A673 (cell line): ENCODE data around the gene NR1H2. TPM values are rescaled to one million over a fixed set of nuclear protein-coding genes. Genes with fewer than 3 reads are reported as not detected.
A peak's percentile ranks its signal among the peaks of the same experiment; 100 is the strongest.

Experiments used
- BruUV-seq: library from RNA; stranded (reverse); fragments of 400-500 nt; replicated peaks from 2 replicates; lab custom pipeline; 2021; lab: Mats Ljungman, UMichigan
- CTCF ChIA-PET: fragments of 300-600 bp; sonication (Branson Sonifier 250); formaldehyde crosslinking; loops from one replicate; lab custom pipeline; 2022; ENCODE audit warnings: antibody characterized with exemption; lab: Charles Lee
- POLR2A ChIA-PET: fragments of 300-600 bp; sonication (Branson Sonifier 250); formaldehyde crosslinking; loops from one replicate; lab custom pipeline; 2022; ENCODE audit warnings: antibody characterized with exemption; ENCODE audit not compliant: low non-redundant PET; lab: Charles Lee
- DNase-seq: peaks from one replicate; pipeline ENCODE4 v3.0.0-alpha.2; 2015; ENCODE audit warnings: low spot score
- H3K27ac ChIP-seq: fragments of 200-600 bp; sonication (generic); 2 replicates; pipeline ENCODE4 v1.5.1; 2016; ENCODE audit warnings: mixed run types, low read depth, mild to moderate bottlenecking, mixed read lengths, antibody characterized with exemption, low read length; ENCODE audit not compliant: poor library complexity, severe bottlenecking
- H3K27me3 ChIP-seq: fragments of 200-600 bp; sonication (generic); replicated peaks from 2 replicates; pipeline ENCODE4 v1.6.1; 2017; ENCODE audit warnings: mixed run types, low read depth, mild to moderate bottlenecking, mixed read lengths, antibody characterized with exemption, low read length; ENCODE audit not compliant: insufficient read depth, poor library complexity
- H3K36me3 ChIP-seq: fragments of 200-600 bp; sonication (generic); 2 replicates; pipeline ENCODE4 v1.6.1; 2016; ENCODE audit warnings: mixed run types, mild to moderate bottlenecking, mixed read lengths, antibody characterized with exemption, low read length; ENCODE audit not compliant: insufficient read depth, poor library complexity, severe bottlenecking
- H3K4me1 ChIP-seq: fragments of 200-600 bp; sonication (generic); 2 replicates; pipeline ENCODE4 v1.6.1; 2017; ENCODE audit warnings: mixed run types, mild to moderate bottlenecking, mixed read lengths, antibody characterized with exemption, low read length; ENCODE audit not compliant: insufficient read depth, poor library complexity, severe bottlenecking
- H3K4me3 ChIP-seq: fragments of 200-600 bp; sonication (generic); 2 replicates; pipeline ENCODE4 v1.5.1; 2016; ENCODE audit warnings: low read depth, mixed run types, mild to moderate bottlenecking, mixed read lengths, low read length; ENCODE audit not compliant: poor library complexity, severe bottlenecking
- H3K9me3 ChIP-seq: fragments of 200-600 bp; sonication (generic); 2 replicates; pipeline ENCODE4 v1.6.1; 2016; ENCODE audit warnings: mixed run types, low read depth, mild to moderate bottlenecking, mixed read lengths, antibody characterized with exemption, low read length; ENCODE audit not compliant: poor library complexity, severe bottlenecking
- EZH2 ChIP-seq: fragments of 200-600 bp; sonication (generic); IDR thresholded peaks from 2 replicates; pipeline ENCODE4 v1.6.1; 2017; ENCODE audit warnings: borderline replicate concordance, low read depth, mild to moderate bottlenecking, mixed read lengths, antibody characterized with exemption, low read length; ENCODE audit not compliant: poor library complexity, severe bottlenecking
- intact Hi-C: fragments of 100-400 bp; cut with micrococcal nuclease; formaldehyde crosslinking; loops from one replicate; pipeline ENCODE4 v1.10.0; 2022; ENCODE audit not compliant: unreplicated experiment
- total RNA-seq: library from RNA; stranded (reverse); gene quantifications from 2 replicates; pipeline ENCODE4 v1.2.3, GENCODE V29; 2021
- TF ChIP-seq, protein P1 (sequence below): fragments of 300-800, 200-600 bp; sonication (generic); conservative IDR thresholded peaks from 2 replicates; pipeline ENCODE4 v1.5.1; 2017; ENCODE audit warnings: low read depth, mild to moderate bottlenecking, antibody characterized with exemption, low read length, moderate library complexity, mixed read lengths

The NR1H2 gene
- total RNA-seq, 1 experiment from 2014 or later = 42.7 TPM

DNA sequence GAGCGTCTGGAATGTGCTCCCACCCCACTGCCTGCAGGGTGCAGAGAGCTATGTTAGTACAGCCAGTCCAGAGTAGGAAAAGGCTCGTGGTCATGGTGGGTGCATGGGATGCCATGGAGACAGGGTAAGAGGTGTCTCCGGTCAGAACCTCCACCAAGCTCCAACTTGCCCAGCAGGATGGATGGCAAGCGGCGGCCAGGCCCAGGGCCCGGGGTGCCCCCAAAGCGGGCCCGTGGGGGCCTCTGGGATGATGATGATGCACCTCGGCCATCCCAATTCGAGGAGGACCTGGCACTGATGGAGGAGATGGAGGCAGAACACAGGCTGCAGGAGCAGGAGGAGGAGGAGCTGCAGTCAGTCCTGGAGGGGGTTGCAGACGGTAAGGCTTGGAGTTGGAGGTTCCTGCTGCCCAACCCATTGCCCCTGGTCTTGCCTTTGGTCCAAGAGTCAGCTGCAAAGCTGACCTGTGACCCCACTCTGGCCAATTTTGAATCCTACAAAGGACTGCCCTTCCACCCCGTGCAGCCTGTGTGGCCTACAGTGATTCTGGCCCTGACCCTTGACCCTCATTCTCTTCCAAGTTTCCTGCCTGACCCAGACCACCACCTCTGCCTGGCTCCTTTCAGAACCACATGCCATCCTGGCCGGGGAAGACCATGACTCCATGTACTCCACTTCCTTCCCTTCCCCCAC lies 22.6 kb downstream of the NR1H2 start:
- no peak for TF ChIP-seq EZH2
- TF ChIP-seq, protein P1, sequence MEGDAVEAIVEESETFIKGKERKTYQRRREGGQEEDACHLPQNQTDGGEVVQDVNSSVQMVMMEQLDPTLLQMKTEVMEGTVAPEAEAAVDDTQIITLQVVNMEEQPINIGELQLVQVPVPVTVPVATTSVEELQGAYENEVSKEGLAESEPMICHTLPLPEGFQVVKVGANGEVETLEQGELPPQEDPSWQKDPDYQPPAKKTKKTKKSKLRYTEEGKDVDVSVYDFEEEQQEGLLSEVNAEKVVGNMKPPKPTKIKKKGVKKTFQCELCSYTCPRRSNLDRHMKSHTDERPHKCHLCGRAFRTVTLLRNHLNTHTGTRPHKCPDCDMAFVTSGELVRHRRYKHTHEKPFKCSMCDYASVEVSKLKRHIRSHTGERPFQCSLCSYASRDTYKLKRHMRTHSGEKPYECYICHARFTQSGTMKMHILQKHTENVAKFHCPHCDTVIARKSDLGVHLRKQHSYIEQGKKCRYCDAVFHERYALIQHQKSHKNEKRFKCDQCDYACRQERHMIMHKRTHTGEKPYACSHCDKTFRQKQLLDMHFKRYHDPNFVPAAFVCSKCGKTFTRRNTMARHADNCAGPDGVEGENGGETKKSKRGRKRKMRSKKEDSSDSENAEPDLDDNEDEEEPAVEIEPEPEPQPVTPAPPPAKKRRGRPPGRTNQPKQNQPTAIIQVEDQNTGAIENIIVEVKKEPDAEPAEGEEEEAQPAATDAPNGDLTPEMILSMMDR = no peak
- ChIA-PET POLR2A (interaction anchor here (0.6 kb wide), 1 partner anchor 1917 kb away, joined by 4 read pairs; no protein-coding TSS in a partner anchor), CTCF (interaction anchor here (0.6 to 0.7 kb wide), 2 partner anchors 11 to 154 kb away, joined by 3 to 9 read pairs; no protein-coding TSS in a partner anchor)
- intact Hi-C loops = no loop called here
- Histone ChIP-seq H3K27me3 (no peaks in the 10 kb centered on the region), H3K27ac (no peak overlapping the region), H3K9me3 (no peaks in the 10 kb centered on the region), H3K4me3 (no peak overlapping the region), H3K4me1 (no peaks in the 10 kb centered on the region), H3K36me3 (peaks cover 25% of the 10 kb centered on the region)
- no peak for DNase-seq
- BruUV-seq = no TSS peak

DNA sequence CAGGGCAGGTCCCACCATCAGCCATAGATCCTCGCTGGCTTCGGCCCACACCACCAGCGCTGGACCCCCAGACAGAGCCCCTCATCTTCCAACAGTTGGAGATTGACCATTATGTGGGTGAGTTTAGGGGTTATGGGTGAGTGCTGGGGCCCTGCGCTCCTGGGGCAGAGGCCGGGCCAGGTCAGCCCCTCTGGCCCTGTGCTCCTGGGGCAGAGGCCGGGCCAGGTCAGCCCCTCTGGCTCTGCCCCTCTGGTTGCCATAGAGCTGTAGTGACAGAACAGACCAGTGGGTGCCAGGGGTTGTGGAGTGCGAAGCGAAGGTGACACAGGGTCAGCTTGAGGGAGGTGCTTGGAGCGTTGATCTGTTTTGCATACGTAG lies 23.1 kb downstream of the NR1H2 start:
- Histone ChIP-seq H3K36me3 (peaks cover 28% of the 10 kb centered on the region), H3K4me1 (no peaks in the 10 kb centered on the region), H3K27me3 (no peaks in the 10 kb centered on the region), H3K27ac (no peak overlapping the region), H3K9me3 (no peaks in the 10 kb centered on the region), H3K4me3 (no peak overlapping the region)
- DNase-seq = no peak
- BruUV-seq = no TSS peak
- intact Hi-C loops = no loop called here
- CTCF ChIA-PET = no interaction called here
- TF ChIP-seq, protein P1 = no peak
- no peak for TF ChIP-seq EZH2
- POLR2A ChIA-PET = interaction anchor here (0.6 kb wide), 1 partner anchor 1916 kb away, joined by 4 read pairs; no protein-coding TSS in a partner anchor

DNA sequence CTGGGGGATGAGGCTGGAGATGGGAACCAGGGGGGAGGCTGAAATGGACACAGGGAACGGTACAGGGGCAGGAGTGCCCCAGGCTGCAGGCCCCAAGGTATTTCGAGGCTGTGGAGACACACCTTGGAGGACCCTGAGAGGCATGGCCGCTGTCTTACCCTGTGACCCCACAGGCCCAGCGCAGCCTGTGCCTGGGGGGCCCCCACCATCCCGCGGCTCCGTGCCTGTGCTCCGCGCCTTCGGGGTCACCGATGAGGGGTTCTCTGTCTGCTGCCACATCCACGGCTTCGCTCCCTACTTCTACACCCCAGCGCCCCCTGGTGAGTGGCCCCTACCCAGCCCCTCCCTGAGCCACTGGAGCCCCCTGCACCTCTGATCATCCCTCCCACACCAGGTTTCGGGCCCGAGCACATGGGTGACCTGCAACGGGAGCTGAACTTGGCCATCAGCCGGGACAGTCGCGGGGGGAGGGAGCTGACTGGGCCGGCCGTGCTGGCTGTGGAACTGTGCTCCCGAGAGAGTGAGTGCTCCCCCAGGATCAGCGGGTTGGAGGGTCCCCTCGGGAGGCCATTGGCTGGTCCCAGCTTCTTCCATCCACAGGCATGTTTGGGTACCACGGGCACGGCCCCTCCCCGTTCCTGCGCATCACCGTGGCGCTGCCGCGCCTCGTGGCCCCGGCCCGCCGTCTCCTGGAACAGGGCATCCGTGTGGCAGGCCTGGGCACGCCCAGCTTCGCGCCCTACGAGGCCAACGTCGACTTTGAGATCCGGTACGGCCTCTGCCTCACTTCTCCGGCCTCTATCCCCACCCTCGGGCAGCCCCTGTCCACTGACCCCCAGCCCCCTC lies 25.6 kb downstream of the NR1H2 start:
- DNase-seq = no peak
- Histone ChIP-seq H3K27me3 (no peaks in the 10 kb centered on the region), H3K36me3 (peaks cover 38% of the 10 kb centered on the region), H3K4me1 (no peaks in the 10 kb centered on the region), H3K27ac (no peak overlapping the region), H3K4me3 (no peak overlapping the region), H3K9me3 (no peaks in the 10 kb centered on the region)
- POLR2A ChIA-PET = no interaction called here
- TSS peak; percentile 30 for BruUV-seq
- CTCF ChIA-PET = no interaction called here
- intact Hi-C loops = no loop called here
- TF ChIP-seq, protein P1 = no peak
- TF ChIP-seq EZH2 = no peak
